ENCODE measurements around the gene EIF2A. TPM values are rescaled to one million over a fixed set of nuclear protein-coding genes. Genes with fewer than 3 reads are reported as not detected.
"Not testable (repeated sequence)": the region's sequence is repeated elsewhere in the genome, so short reads cannot be mapped to it uniquely, and the experiment has no call there.

The EIF2A gene
- total RNA-seq, 1 donor, result 118 TPM

DNA sequence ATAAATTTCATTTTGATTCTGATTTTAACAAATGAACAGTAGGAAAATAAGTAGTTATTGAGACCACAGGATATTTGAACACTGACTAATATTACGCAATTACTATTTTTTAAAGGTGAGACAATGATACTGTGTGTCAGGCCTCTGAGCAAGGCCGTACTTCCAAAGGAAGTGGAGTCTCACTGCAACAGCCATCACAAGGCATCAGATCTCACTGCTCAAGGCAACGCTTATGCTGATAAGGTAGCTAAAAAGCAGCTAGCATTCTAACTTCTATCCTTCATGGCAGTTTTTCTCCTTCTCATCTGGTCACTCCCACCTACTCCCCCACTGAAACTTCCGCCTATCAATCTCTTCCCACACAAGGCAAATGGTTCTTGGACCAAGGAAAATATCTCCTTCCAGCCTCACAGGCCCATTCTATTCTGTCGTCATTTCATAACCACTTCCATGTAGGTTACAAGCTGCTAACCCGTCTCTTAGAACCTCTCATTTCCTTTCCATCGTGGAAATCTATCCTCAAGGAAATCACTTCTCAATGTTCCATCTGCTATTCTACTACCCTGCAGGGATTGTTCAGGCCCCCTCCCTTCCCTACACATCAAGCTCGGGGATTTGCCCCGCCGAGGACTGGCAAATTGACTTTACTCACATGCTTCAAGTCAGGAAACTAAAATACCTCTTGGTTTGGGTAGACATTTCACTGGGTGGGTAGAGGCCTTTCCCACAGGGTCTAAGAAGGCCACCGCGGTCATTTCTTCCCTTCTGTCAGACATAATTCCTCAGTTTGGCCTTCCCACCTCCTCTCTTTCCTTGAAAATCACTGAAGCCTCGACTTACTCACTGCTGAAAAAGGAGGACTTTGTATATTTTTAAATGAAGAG, 54.3 kb downstream of the EIF2A start:
- DNase-seq (ENCODE audit: low read depth in 2 of 3, low spot score in 2 of 3), result not testable (repeated sequence)

DNA sequence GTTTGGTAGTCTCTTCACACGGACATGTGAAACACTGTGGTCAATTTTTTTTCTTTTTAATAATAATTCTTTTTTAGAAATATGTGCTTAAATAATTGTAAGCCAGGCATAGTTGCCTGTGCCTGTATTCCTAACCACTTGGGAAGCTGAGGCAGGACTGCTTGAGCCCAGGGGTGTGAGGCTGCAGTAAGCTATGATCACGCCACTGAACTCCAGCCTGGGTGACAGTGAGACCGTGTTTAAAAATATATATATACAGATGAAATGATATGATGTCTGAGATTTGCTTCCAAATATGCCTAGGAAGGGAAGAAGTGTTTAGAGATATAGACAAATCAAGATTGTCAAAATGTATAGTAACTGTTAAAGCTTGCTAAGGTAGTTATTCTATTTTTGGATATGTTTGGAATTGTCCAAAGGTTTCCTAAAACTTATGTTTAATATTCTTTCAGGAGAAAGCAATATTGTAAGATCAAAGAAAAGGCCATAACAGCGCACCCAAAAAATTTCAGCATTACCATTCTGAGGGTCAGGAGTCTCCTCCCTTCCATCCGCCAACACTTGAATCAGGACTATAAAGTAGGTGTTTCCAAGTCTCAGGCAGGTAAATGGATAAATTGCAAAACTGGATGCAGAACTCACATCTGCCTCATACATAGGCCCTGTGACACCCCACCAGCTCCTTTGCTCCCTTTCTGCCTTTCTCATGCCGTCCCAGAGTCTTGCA, 56.0 kb downstream of the EIF2A start:
- DNase-seq (ENCODE audit: low read depth in 2 of 3, low spot score in 2 of 3), result no peak

DNA sequence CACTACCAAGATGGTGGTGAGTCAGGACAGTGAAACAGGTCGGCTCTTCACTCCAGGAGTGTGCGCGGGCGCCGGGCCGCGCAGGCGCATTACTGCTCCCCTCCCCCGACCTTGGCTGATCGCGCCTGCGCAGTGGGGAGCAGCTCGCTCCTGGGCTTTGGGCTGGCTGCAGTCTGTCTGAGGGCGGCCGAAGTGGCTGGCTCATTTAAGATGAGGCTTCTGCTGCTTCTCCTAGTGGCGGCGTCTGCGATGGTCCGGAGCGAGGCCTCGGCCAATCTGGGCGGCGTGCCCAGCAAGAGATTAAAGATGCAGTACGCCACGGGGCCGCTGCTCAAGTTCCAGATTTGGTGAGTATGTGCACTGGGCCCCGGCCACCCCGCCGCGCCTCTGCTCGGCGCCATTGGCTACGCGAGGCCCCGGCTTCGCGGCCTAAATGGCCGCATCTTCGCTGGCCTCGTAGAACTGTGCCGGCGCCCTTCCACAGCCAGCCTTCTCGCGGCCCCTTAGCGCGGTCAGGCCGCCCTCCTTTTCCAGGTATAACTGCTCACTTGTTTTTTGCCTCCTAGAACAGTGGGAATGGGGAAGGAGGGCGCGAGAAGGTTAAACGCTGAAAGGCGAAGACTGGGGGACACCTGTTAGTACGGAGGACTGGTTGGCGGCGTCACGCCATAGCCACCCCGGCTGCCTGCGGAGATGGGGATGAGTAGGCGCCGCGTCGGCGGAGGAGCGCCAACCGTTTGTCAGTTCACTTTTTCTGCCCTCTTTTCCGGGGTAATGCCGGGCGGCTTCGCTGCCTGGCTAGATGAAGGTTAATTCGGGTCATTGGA, 56.8 kb downstream of the EIF2A start, which contains the start of gene SELENOT:
Gene SELENOT, plus strand, starts transcription at position 169 of the 827 bp plus-strand sequence. Its CDS starts 42 bp downstream, at position 211.
- DNase-seq (ENCODE audit: low read depth in 2 of 3, low spot score in 2 of 3), result peak; percentile 96 to 99 (median 97)

DNA sequence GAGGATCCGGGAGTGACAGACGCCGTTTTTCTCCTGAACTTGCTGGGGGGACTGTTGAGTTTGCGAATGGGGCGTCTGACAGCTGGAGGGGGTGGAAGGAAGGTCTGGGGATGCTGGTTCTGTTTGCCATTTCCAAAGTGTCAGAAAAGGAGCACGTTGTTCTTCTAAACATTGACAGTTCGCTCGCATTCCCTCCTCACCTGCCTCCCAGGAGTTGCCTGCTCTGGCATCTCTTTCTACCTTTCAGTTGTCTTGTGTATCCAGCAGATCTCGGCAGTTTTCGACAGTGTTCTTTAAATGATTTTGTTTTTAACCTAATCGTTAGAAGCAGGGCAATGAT, 57.4 kb downstream of the EIF2A start:
- no peak for DNase-seq (ENCODE audit: low read depth in 2 of 3, low spot score in 2 of 3)

DNA sequence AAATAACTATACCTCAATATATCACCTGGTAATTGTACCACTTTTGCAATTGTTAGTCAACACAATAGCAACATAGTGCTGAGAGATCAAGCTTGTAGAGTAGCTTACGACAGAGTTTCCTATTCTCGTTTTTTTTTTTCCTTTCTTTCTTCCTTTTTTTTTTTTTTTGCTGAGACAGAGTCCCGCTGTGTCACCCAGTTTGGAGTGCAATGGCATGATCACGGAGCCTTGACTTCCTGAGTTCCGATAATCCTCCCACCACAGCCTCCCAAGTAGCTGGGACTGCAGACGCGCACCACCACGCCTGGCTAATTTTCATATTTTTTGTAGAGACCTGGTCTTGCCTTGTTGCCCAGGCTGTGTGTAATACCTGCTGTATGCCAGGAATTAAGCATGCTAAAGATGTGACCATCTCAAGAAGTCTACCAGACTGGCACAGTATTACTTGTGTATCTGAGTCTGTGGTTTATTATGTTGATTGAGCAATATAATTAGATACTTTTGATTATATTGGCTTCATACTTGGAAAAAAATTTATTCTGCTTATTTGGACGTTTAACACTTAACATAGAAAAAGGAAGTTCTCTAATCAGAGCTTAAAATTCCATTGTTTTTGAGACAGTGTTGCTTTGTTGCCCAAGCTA, 59.5 kb downstream of the EIF2A start:
- DNase-seq (ENCODE audit: low read depth in 2 of 3, low spot score in 2 of 3), result peak in 2 of 3 donors; percentile 32 to 64

DNA sequence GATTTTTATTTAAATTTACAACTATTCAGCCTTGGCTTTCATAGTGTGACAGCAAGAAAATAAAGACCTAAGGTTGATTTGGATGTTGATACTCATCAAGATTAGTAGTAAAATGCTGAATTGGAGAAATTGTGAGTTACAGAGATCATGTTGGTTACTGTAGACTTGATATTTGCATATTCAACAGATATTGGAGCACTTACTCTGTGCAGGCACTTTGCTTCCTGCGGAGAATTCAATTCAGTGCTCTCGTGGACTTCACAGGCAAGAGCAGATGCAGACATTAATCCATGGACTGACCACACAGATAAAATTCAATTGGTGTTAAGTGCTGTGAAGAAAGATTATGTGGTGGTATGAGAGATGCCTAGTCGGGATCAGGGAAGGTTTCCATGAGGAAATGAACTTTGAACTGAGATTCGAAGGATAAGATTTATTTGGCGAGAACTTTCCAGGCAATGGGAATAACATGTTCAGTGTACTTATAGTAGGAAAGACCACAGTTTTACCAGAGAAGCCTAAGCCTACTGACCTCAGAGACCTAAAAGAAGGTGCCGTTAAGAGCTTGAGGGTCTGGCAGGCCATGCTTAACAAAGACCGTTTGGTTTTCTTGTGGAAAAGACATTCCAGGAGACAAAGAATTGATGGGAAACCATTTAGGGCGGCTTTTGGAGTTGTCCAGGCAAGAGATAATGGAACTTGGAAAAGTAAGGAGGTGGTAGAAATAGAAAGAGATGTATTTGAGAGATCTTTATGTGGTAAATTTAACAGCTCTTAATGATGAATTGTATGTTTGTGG, 60.9 kb downstream of the EIF2A start:
- DNase-seq (ENCODE audit: low read depth in 2 of 3, low spot score in 2 of 3), result no peak

DNA sequence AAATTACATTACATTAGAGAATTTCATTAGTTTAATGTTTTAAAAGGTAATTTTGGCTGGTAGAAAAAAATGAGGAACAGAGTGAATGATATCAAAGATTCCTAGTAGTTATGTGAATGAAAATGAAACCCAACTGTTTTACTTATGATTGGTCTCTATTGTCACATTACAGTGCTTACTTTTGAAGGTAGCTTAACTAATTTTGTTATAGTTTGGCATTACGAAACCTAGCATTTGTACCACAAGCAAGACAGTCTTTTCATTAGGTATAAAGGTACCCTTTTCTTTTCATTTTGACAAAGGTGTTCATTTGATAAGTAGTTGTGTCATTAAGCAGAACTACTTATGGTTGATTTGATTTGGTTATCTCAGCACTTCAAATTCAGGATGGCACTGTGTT, 63.4 kb downstream of the EIF2A start:
- DNase-seq (ENCODE audit: low read depth in 2 of 3, low spot score in 2 of 3), result peak in 1 of 3 donors; percentile 9

DNA sequence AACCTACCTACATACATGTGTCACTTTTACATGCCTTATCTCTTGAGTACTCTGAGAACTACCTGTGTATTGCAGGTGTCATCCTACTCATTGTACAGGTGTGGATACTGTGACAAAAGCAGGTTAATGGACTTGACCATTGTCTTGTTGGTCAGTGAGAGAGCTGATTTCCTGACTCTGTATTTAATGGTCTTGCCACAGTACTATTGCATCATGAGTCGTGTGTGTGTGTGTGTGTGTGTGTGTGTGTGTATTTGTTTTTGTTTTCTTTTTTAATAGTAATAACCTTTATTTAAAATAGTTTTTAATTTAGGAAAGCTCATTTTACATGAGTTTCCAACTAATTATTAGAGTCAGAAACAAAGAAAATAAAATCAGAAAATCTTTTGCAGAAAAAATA, 64.2 kb downstream of the EIF2A start:
- no peak for DNase-seq (ENCODE audit: low read depth in 2 of 3, low spot score in 2 of 3)

DNA sequence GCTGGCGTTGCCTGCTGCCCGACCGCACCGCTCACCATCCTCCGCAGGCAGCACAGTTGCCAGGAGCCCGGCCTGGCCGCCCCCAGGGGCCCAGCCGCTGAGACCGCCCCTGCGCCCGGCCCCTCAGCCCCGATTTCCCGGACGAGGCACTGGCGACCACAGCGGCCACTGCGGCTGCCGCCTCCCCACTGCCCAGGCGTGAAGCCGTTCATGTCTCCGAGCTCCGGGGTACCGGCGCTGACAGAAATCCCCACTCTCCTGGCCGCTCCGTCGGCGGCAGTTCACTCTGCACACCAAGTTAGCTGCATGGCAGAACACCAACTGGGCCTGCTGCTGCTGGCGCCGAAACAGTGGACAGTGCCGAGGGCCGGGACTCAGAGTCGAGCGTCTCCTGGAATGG, 65.1 kb downstream of the EIF2A start:
- DNase-seq (ENCODE audit: low read depth in 2 of 3, low spot score in 2 of 3), result no peak

DNA sequence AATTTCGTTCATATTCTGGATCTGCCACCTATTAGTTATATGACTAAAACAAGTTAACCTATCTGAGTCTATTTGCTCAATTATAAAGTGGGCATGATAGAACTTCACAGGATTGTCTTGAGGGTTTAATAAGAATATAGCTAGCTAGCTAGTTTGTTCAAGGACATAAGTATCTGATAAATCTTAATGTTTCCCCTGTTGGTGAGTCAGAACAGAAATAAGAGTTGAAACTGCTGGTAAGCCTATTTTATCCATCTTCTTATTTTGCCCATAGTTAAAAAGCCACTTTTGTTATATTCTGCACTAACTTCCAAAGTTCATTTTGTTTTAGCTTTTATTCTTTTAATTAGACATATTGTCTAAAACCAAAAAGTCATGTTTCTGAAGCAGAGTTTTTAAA, 65.9 kb downstream of the EIF2A start:
- DNase-seq (ENCODE audit: low read depth in 2 of 3, low spot score in 2 of 3), result no peak

DNA sequence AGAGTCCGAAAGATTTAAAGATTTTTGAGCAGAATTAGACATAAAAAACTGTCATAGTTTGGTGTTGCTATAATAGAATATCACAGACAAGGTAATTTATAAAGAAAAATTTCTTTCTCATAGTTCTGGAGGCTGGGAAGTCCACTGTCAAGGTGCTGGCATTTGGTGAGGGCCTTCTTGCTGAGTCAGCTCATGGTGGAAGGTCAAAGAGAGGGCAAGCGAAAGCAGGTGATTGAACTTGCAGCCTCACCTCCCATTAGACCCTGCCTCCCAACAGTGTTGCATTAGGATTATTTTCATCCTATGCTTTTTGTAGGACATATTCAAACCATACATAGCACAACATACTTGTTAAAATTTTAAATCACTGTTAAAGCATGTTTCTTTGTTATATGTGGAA, 66.4 kb downstream of the EIF2A start:
- no peak for DNase-seq (ENCODE audit: low read depth in 2 of 3, low spot score in 2 of 3)

DNA sequence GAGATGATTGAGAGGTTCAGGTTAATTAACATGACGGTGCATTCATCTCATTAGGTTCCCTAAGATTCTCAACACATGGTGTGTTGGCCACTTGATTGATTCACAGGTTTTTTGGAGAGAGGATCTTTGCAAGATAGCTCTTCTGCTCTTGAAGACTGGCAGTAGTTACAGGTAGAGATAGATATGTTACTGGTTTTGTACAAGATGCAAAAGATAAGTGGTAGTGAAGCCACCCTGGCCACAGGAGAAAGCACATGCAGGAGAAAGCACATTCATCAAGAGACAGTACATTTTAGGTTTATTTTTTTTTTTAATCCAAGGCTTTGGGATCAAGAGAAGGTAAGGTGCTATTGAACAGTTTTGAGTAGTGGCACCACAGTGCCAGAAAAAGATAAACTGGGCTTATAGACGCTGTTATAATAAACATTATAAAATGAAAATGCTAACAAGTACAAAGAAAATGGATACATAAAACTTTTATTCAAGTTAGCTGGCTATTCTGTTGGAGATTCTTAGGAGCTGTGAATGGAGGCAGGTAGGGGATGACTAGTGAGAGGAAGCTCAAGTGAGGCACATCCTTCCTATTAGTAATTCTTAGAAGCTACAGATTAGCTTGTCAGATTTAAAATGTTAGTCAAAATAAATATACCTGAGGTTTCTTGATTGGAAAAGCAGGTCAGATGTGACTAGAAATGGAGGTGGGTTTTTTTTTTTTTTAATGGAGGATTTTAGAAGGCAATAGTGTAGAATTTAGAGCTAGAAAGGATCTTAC, 67.3 kb downstream of the EIF2A start:
- DNase-seq (ENCODE audit: low read depth in 2 of 3, low spot score in 2 of 3), result no peak

DNA sequence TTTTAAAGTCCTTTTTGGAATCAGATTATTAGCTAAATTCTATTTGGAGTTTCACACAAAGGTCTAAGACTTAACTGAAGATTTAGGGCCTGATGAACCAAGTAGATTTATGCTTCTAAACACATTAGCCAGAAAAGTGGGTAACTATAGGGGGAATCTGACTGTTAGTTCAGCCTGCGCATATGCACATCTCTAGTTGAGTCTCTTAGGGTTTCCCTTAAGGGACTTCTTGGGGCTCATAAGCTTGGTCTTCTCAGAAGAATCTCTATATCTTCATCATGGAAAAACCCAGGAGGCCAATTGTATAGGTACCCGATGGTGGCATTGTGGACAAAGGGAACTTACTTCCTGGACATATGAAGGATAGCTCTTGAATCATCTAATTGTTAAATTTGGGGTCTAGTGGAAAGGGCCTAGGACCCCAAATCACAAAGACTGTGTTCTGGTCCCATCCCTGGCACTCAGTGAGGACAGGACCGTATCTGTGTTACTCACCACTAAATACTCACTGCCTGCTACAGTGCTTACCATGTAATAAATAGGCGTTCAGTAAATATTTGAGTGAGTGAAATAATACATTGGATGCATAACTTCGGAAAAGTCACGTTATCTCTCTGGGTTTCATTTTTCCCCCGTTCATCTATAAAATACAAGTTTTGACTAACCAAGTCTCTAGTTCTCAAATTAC, 73.6 kb downstream of the EIF2A start:
- DNase-seq (ENCODE audit: low read depth in 2 of 3, low spot score in 2 of 3), result no peak

DNA sequence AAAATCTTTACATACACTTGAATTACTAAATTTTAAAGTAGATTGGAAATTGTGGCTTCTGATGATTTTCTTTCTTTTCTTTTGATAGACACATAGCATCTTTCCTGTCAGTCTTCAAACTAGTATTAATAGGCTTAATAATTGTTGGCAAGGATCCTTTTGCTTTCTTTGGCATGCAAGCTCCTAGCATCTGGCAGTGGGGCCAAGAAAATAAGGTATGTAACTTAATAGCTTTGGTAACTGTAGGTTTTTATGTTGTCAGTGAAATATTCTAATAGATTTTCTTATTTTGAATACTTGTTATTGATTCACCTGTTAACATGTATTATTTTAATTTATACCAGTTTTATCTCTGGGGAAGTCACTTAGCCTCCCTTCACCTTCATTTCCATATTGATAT, 76.4 kb downstream of the EIF2A start:
- not testable (repeated sequence) for DNase-seq (ENCODE audit: low read depth in 2 of 3, low spot score in 2 of 3)

DNA sequence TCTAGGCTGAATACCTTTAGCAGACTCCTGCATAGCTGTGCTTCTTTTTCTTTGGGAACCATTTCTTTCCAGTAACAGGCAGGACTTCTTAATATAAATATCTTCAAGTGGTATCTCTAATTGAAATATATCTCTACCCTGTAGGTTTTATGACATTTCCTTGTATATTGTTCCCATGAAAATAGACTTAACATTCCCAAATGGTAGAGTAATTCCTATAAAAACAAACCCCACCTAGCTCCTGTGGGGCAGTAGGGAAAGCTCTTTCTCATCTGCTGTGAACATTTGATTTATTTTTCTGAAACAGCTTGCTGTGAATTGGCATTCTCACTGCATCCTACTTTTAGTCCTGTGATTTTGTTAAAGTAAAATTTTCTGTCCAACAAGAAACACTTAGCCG, 77.4 kb downstream of the EIF2A start:
- no peak for DNase-seq (ENCODE audit: low read depth in 2 of 3, low spot score in 2 of 3)

DNA sequence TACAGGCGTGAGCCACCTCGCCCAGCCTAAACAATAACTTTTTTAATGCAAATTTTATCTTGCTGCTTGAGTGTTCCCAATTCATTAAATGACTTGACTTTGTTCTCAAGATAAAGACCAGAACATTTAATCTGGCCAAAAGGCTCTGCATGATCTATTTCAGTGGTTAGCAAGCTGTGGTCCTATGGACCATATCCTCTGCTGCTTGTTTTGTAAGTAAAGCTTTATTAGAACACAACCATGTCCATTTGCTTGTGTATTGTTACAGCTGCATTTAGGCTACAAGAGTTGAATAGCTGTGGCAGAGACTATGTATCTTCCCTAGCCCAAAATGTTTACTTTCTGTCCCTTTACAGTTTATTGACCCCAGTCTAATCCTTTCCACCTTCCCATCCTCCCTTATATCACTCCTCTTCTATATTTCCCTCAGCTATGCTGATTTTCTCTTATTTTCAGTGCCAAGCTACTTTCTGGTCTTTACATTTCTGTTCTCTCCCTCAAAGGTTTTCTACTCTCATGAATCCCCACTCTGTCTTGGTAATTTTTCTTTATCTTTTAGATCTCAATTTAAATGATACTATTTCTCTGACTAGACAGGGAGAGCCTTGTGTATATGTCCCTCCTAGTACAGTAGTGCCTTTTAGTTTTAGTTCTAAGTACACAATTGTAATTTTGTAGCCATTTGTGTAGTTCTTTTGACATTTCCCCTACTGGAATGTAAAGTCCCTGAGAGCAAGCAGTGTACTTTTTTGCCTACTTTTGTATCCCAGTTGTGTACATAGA, 79.8 kb downstream of the EIF2A start:
- no peak for DNase-seq (ENCODE audit: low read depth in 2 of 3, low spot score in 2 of 3)

DNA sequence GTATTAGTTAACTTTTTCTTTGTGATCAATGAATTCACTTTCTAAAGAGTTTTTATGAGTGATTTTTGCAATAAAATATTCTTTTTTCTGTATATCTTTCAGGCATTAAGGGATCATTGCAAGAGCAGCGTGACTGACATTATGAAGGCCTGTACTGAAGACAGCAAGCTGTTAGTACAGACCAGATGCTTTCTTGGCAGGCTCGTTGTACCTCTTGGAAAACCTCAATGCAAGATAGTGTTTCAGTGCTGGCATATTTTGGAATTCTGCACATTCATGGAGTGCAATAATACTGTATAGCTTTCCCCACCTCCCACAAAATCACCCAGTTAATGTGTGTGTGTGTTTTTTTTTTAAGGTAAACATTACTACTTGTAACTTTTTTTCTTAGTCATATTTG, 81.0 kb downstream of the EIF2A start:
- no peak for DNase-seq (ENCODE audit: low read depth in 2 of 3, low spot score in 2 of 3)

Data from hematopoietic multipotent progenitor cell (in vitro differentiated cells).